Renal cortex interstitium (tissue), 11 donors: ENCODE results near the gene UBE2G2. TPM values are rescaled to one million over a fixed set of nuclear protein-coding genes. Genes with fewer than 3 reads are reported as not detected.

Experiments used
- DNase-seq, 11 donors: peaks; one replicate each; pipeline ENCODE4 v3.0.0-alpha.2; 2013; ENCODE audit warnings: low read depth in 9 of 11, low spot score in 4 of 11; ENCODE audit errors: extremely low read depth in 1 of 11
- polyA plus RNA-seq, 3 donors: library from polyadenylated mRNA; unstranded; fragments of 120-200 nt; gene quantifications; one replicate each; pipeline ENCODE4 v1.2.1, GENCODE V29; 2013; ENCODE audit not compliant: insufficient read length in 3 of 3

Gene UBE2G2
- polyA plus RNA-seq, 3 donors = 82.1 to 132 (median 83.4) TPM

DNA sequence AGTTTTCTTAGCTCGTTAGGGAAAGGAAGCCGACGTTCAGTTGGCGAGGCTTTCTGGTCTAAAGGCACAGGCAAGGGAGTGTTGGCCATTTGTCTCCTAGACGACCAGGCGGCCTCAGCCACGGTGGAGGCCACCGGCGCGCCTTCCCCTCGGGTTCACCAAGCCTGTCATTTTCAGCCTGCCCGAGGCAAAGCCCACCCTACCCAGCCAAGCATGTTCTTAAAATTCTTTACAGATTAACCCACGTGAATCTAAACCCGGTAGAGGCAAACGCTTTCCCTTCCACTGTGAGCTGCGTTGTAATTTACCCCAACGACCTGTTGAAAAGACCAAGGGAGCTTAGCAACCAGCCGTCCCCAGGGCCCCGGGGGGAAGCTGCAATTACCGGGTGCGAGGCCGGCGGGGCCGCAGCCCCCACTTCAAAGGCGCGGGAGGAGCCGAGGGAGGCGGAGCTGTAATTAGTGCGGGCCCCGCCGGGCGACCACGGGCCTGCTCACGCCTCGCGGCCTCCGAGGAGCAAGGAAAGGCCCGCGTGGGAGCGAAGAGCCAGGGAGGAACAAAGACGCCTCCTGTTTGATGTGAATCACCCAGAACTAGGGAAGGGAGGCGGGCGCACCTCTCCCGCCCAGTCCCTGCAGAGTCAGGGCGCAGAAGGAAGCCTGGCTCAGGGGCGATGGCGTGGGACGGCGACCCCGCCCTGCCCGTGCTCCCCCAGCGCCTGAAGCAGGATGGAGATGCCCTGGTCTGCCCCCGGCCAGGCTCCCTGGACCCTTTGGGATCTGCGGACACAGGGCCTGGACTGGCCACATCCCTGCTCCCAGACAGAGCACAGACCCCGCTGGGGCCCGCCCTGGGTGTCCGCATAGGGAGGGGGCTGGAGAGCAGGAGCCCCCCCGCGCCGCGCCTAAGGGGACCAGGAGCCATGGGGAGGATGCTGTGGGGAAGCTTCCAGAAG, 78.2 kb downstream of the UBE2G2 start:
- DNase-seq = peak in 10 of 11 donors; percentile 36 to 75 (median 51)

DNA sequence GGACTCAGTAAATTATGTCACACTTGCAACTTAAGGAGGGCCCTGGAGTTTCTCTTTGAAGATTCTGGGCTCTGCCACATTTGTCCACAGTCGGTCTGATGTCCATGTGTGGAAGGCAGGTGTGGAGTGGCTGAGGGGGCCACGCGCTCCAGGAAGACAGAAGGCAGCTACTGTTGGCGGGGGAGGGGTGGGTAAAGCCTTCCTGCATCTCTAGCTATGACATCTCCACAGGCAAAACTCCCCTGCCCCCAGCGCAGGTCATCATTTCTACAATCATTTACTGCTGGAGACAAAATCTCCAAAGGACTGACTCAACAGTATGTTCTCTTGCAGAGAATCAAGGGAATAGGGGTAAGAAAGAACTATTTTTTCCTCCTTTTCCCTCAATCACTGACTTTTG, 78.9 kb downstream of the UBE2G2 start:
- no peak for DNase-seq

DNA sequence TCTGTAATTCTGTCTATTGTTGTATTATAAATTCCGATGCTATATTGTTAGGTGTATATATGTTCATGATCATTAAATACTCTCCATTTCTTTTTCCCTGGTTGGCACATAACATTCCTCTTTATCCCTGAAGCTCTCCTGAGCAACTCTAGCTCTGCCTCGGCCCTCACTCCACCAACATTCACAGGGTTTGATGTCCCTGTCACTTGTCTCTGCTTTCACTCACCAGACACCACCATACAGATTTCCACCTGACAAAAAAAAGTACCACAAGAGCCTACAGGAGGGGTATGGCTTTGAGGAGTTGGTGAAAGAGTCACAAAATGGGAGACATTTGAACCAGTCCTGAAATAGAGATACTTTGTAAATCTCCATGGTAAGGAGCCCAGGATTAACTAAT, 81.5 kb downstream of the UBE2G2 start:
- DNase-seq = no peak

Other genes with a start within 250 kb of the UBE2G2 start
- gene KRTAP10-3, start 243.0 kb downstream of the UBE2G2 start, polyA plus RNA-seq = not detected
- gene KRTAP10-4, start 228.1 kb downstream of the UBE2G2 start, polyA plus RNA-seq = not detected
- not detected for gene KRTAP10-5, start 221.2 kb downstream of the UBE2G2 start, polyA plus RNA-seq
- gene KRTAP10-6, start 209.3 kb downstream of the UBE2G2 start, polyA plus RNA-seq = not detected
- not detected for gene KRTAP10-7, start 201.2 kb downstream of the UBE2G2 start, polyA plus RNA-seq
- not detected for gene KRTAP10-8, start 189.7 kb downstream of the UBE2G2 start, polyA plus RNA-seq
- not detected for gene KRTAP10-9, start 174.7 kb downstream of the UBE2G2 start, polyA plus RNA-seq
- not detected for gene KRTAP10-10, start 164.5 kb downstream of the UBE2G2 start, polyA plus RNA-seq
- not detected for gene KRTAP10-11, start 155.4 kb downstream of the UBE2G2 start, polyA plus RNA-seq
- gene KRTAP12-4, start 147.2 kb downstream of the UBE2G2 start, polyA plus RNA-seq = not detected
- not detected for gene KRTAP12-3, start 143.9 kb downstream of the UBE2G2 start, polyA plus RNA-seq
- not detected for gene KRTAP12-2, start 134.9 kb downstream of the UBE2G2 start, polyA plus RNA-seq
- gene KRTAP12-1, start 119.7 kb downstream of the UBE2G2 start, polyA plus RNA-seq = not detected
- gene KRTAP10-12, start 104.6 kb downstream of the UBE2G2 start, polyA plus RNA-seq = not detected
- 1 to 10 TPM in 1 of 3 donors, under 1 TPM in 2; 0.82 to 1.5 (median 0.89) TPM for gene TSPEAR, start 90.2 kb downstream of the UBE2G2 start, polyA plus RNA-seq
- gene SUMO3, start 16.2 kb upstream of the UBE2G2 start, polyA plus RNA-seq = 100 to 1,000 TPM in 2 of 3 donors, 10 to 100 TPM in 1; 93.3 to 123 (median 115) TPM
- 100 to 1,000 TPM; 260 to 299 (median 281) TPM for gene PTTG1IP, start 71.9 kb upstream of the UBE2G2 start, polyA plus RNA-seq
- gene ITGB2, start 119.1 kb upstream of the UBE2G2 start, polyA plus RNA-seq = 10 to 100 TPM in 2 of 3 donors, 1 to 10 TPM in 1; 8.8 to 13.0 (median 10.5) TPM
- 10 to 100 TPM; 12.6 to 23.3 (median 19.8) TPM for gene SLX9, start 138.2 kb upstream of the UBE2G2 start, polyA plus RNA-seq